ENCODE data around the gene GHRL.
"Not testable (repeated sequence)": the region's sequence is repeated elsewhere in the genome, so short reads cannot be mapped to it uniquely, and the experiment has no call there.

The GHRL gene

GRCh38 chr3:10272476-10272875 lies 20.3 kb downstream of the GHRL start:
- not testable (repeated sequence) for DNase-seq

GRCh38 chr3:10269443-10269842 lies 23.3 kb downstream of the GHRL start:
- DNase-seq = no peak

- no peak for DNase-seq
These were observed 23.8 kb downstream of the GHRL start for GRCh38 chr3:10268930-10269329.

GRCh38 chr3:10268116-10268515 lies 24.6 kb downstream of the GHRL start:
- no peak for DNase-seq

GRCh38 chr3:10266936-10267335 lies 25.8 kb downstream of the GHRL start:
- DNase-seq = not testable (repeated sequence)

- DNase-seq = no peak
These were observed 26.9 kb downstream of the GHRL start for GRCh38 chr3:10265833-10266232.

GRCh38 chr3:10263646-10264363 lies 28.9 kb downstream of the GHRL start:
- DNase-seq = peak; percentile 61 to 75

GRCh38 chr3:10262027-10262426 lies 30.7 kb downstream of the GHRL start:
- no peak for DNase-seq

- no peak for DNase-seq
These were observed 32.5 kb downstream of the GHRL start for GRCh38 chr3:10260211-10260701.

- DNase-seq = no peak
These were observed 32.9 kb downstream of the GHRL start for GRCh38 chr3:10259798-10260197.

- no peak for DNase-seq
These were observed 33.7 kb downstream of the GHRL start for GRCh38 chr3:10259036-10259435.

- no peak for DNase-seq
These were observed 36.9 kb downstream of the GHRL start for GRCh38 chr3:10255835-10256234.

GRCh38 chr3:10253731-10254130 lies 39.0 kb downstream of the GHRL start:
- no peak for DNase-seq

GRCh38 chr3:10251006-10251405 lies 41.7 kb downstream of the GHRL start:
- no peak for DNase-seq

GRCh38 chr3:10249833-10250232 lies 42.9 kb downstream of the GHRL start:
- DNase-seq = no peak

GRCh38 chr3:10248984-10249748 lies 43.6 kb downstream of the GHRL start:
- DNase-seq = peak; percentile 38 to 61

- DNase-seq = peak; percentile 95
These were observed 44.4 kb downstream of the GHRL start, which contains the start of gene TATDN2 for GRCh38 chr3:10248184-10248983. Gene TATDN2 (plus strand): TSS chr3:10248459. CDS start chr3:10249201, 742 bp downstream.

GRCh38 chr3:10247679-10248183 lies 45.0 kb downstream of the GHRL start:
- no peak for DNase-seq

- no peak for DNase-seq
These were observed 47.5 kb downstream of the GHRL start for GRCh38 chr3:10245081-10245712.

- DNase-seq = no peak
These were observed 48.7 kb downstream of the GHRL start for GRCh38 chr3:10244009-10244408.

GRCh38 chr3:10242182-10243065 lies 50.3 kb downstream of the GHRL start:
- DNase-seq = peak; percentile 66 to 78

All from CD4-positive, alpha-beta T cell treated with Interleukin-4 for 1 hour (primary cell).